ENCODE data around the gene SIKE1. TPM values are rescaled to one million over a fixed set of nuclear protein-coding genes. Genes with fewer than 3 reads are reported as not detected.
A peak's percentile ranks its signal among the peaks of the same experiment; 100 is the strongest.
"Not testable (repeated sequence)": the region's sequence is repeated elsewhere in the genome, so short reads cannot be mapped to it uniquely, and the experiment has no call there.

Gene SIKE1
- total RNA-seq, 1 experiment from 2014 or later, result 104 TPM

GRCh38 chr1:114755006-114755931 lies 25.2 kb downstream of the SIKE1 start:
- H3K9ac ChIP-seq (ENCODE audit: low read length), result peak overlapping the region; percentile 99; the same call in 1 of the 2 replicates
- H3K4me3 ChIP-seq (ENCODE audit: low read length), result peak overlapping the region; percentile 89

GRCh38 chr1:114753702-114754101 lies 26.8 kb downstream of the SIKE1 start:
- DNase-seq; POLR2A ChIA-PET (ENCODE audit: unreplicated experiment); H3K9ac ChIP-seq (ENCODE audit: low read length); H3K9me2 ChIP-seq (replicated peaks; ENCODE audit: low read length); H3K4me2 ChIP-seq (ENCODE audit: low read length); H3K27me3 ChIP-seq (ENCODE audit: low read length); H3K27ac ChIP-seq (ENCODE audit: low read length); H3F3A ChIP-seq (ENCODE audit: low read length, unreplicated experiment); H2AFZ ChIP-seq (ENCODE audit: low read length); H3K9me3 ChIP-seq (ENCODE audit: low read length); ATAC-seq; CTCF ChIA-PET; BruUV-seq (replicated peaks); intact Hi-C loops (cut with micrococcal nuclease); H3K4me3 ChIP-seq (ENCODE audit: low read length): not testable (repeated sequence)
- peaks cover 91% of the 10 kb centered on the region for H3K79me2 ChIP-seq (ENCODE audit: low read length)
- peaks cover 85% of the 10 kb centered on the region for H4K20me1 ChIP-seq (ENCODE audit: low read length)
- peaks cover 34% of the 10 kb centered on the region for H3K36me3 ChIP-seq (ENCODE audit: low read depth, low read length)
- H3K4me1 ChIP-seq (ENCODE audit: insufficient read depth, low read length), result peaks cover 23% of the 10 kb centered on the region

More at GRCh38 chr1:114755006-114755931, 25.2 kb downstream of the SIKE1 start:
- ChIA-PET POLR2A (ENCODE audit: unreplicated experiment) (interaction anchor here (0.5 to 0.7 kb wide), 3 partner anchors 45 to 746 kb away, joined by 3 to 12 read pairs (median 8); no protein-coding TSS in a partner anchor), CTCF (no interaction called here)
- Histone ChIP-seq H3K27me3 (ENCODE audit: low read length) (no peaks in the 10 kb centered on the region), H3K27ac (ENCODE audit: low read length) (no peak overlapping the region), H3K9me3 (ENCODE audit: low read length) (no peaks in the 10 kb centered on the region), H2AFZ (ENCODE audit: low read length) (no peak overlapping the region), H3K36me3 (ENCODE audit: low read depth, low read length) (peaks cover 19% of the 10 kb centered on the region), H3K9me2 (replicated peaks; ENCODE audit: low read length) (no peaks in the 10 kb centered on the region), H3K4me1 (ENCODE audit: insufficient read depth, low read length) (peaks cover 24% of the 10 kb centered on the region), H3F3A (ENCODE audit: low read length, unreplicated experiment) (no peaks in the 10 kb centered on the region), H3K79me2 (ENCODE audit: low read length) (peaks cover 75% of the 10 kb centered on the region), H3K4me2 (ENCODE audit: low read length) (peak overlapping the region; percentile 94), H4K20me1 (ENCODE audit: low read length) (peaks cover 70% of the 10 kb centered on the region)
- TF ChIP-seq CTCF (conservative IDR thresholded peaks at IDR 0.05; ENCODE audit: low read depth, low read length) (no peak), EZH2 (IDR thresholded peaks at IDR 0.05; ENCODE audit: low read length, unreplicated experiment) (no peak), EZH2phosphoT487 (IDR thresholded peaks at IDR 0.05; ENCODE audit: borderline replicate concordance, low read length) (no peak)
- BruUV-seq (replicated peaks), result no TSS peak
- intact Hi-C loops (cut with micrococcal nuclease), result no loop called here
- no peak for DNase-seq
- ATAC-seq, result no peak

GRCh38 chr1:114753143-114753542 lies 27.3 kb downstream of the SIKE1 start:
- peaks cover 40% of the 10 kb centered on the region for H3K36me3 ChIP-seq (ENCODE audit: low read depth, low read length)
- no peak for ATAC-seq
- no peak overlapping the region for H3K4me2 ChIP-seq (ENCODE audit: low read length)

More at GRCh38 chr1:114753143-114753542, 27.3 kb downstream of the SIKE1 start:
- Histone ChIP-seq H3K27me3 (ENCODE audit: low read length) (no peaks in the 10 kb centered on the region), H3K4me3 (ENCODE audit: low read length) (no peak overlapping the region), H3K9ac (ENCODE audit: low read length) (no peak overlapping the region), H3K4me1 (ENCODE audit: insufficient read depth, low read length) (peaks cover 17% of the 10 kb centered on the region), H2AFZ (ENCODE audit: low read length) (no peak overlapping the region), H4K20me1 (ENCODE audit: low read length) (peaks cover 91% of the 10 kb centered on the region), H3K9me2 (replicated peaks; ENCODE audit: low read length) (no peaks in the 10 kb centered on the region), H3K9me3 (ENCODE audit: low read length) (no peaks in the 10 kb centered on the region), H3K27ac (ENCODE audit: low read length) (no peak overlapping the region), H3F3A (ENCODE audit: low read length, unreplicated experiment) (no peaks in the 10 kb centered on the region), H3K79me2 (ENCODE audit: low read length) (peaks cover 97% of the 10 kb centered on the region)
- no TSS peak for BruUV-seq (replicated peaks)
- intact Hi-C loops (cut with micrococcal nuclease), result no loop called here
- TF ChIP-seq EZH2 (IDR thresholded peaks at IDR 0.05; ENCODE audit: low read length, unreplicated experiment) (no peak), CTCF (conservative IDR thresholded peaks at IDR 0.05; ENCODE audit: low read depth, low read length) (no peak), EZH2phosphoT487 (IDR thresholded peaks at IDR 0.05; ENCODE audit: borderline replicate concordance, low read length) (no peak)
- ChIA-PET POLR2A (ENCODE audit: unreplicated experiment) (no interaction called here), CTCF (no interaction called here)
- DNase-seq, result no peak

All from PC-3 (cell line).